HG03139 (cell line): ENCODE data around the gene EFCAB12.

ENCODE experiments used
- ATAC-seq: cut with Tn5 transposase; IDR thresholded peaks from one replicate; pipeline ENCODE4 v1.9.1; 2021; ENCODE audit not compliant: unreplicated experiment

EFCAB12 gene

DNA sequence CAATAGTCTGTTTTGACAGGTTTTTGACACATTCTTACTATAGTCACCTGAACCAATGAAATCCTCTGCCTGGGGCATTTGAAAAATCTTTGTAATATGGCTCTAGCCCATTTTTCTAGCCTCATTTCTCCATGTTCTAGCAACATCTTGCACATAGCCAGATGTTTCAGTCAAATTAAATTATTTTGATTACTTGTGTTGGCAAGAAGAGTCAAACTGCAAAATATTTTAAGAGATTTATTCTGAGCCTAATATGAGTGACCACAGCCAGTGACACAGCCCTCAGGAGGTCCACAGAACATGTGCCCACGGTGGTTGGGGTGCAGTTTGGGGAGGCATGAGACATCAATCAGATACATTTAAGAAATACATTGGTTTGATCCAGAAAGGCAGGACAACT, 18.5 kb upstream of the EFCAB12 start:
- no peak for ATAC-seq

DNA sequence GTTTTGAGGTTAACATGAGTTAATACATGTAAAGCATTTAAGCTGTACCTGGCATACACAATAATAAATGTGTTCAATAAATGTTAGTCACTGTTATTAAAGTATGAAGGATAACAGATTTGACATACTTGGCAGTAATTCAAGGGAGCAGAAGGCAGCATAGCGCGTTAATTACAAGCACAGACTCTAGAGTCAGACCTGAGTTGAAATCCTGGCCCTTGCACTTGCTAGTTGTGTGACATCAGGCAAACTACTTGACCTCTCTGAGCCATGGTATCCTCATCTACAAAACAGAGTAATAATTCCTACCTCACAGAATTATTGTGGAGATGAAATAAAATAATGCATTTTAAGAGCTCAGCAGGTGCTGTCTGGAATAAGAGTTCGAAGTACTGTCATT, 17.0 kb upstream of the EFCAB12 start:
- no peak for ATAC-seq

DNA sequence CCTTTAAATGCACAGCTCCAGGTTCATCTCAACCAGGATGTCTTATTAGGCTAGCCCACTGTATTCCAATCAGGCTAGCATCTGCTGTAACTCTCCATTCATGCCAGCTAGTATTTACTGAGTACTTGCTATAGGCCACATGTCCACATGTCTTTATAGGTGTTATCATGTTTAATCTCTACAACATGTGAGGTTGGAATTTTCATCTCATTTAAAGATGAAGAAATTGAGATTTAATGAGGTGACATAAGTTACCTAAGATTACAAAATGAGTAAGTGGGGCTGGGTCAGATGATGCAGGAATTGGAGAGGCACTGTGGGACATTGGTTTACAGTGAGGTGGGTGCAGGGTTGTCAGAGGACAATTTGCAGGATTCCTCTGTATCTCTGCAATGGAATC, 14.5 kb upstream of the EFCAB12 start:
- ATAC-seq = no peak

DNA sequence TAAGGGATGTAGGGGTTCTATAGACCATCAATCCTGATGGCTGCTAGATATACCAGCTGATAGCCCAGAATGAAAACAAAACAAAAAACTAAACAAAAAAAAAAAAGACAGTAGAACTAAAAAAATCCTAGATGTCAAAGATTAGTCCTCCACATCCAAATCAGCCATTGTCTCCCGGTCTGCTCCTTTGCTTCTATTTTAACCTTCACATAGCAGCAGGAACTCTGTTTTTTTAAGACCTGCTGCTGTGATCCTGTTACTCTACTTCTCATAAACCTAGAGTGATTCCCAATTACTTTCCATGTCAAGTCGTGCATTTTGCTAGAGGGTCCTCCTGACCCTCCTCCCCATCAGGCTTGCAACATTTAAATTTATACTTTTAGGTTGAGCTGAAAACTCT, 14.1 kb upstream of the EFCAB12 start:
- ATAC-seq = no peak

DNA sequence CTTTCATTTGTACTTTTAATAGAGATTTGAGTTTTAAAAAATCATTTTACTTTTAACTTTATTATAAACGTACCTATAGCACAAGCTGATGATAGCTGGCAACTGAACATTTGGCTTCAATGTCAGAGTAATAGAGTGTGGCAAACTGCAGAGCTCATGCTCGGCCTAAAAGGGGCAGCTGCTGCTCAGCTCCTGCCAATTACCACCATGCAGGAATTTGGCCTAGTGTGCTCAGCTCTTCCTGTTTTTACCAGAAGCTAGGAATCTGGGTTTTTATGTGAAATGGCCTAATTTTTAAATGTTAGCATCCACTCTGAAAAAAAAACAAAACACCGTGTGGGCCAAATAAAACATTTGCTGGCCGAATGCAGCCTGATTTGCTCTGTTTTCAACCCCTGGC, 13.3 kb upstream of the EFCAB12 start:
- ATAC-seq = no peak

DNA sequence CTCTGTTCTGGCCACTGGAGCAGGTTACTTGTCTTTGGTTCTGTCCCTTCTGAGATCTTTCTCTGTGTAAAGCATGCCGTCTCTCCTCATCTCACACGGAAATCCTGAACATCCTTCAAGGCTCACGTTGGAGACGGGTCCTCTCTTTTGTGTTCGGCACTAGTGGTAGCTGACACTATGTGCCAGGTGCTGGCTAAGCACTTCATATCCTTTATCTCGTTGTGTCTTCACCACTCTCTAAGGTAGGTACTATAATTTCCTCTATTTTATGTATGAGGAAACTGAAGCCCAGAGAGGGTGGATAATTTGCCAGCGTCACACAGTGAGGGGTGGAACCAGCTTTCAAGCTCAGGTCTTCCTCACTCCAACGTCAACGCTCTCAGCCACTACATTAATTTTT, 12.8 kb upstream of the EFCAB12 start:
- ATAC-seq = no peak

DNA sequence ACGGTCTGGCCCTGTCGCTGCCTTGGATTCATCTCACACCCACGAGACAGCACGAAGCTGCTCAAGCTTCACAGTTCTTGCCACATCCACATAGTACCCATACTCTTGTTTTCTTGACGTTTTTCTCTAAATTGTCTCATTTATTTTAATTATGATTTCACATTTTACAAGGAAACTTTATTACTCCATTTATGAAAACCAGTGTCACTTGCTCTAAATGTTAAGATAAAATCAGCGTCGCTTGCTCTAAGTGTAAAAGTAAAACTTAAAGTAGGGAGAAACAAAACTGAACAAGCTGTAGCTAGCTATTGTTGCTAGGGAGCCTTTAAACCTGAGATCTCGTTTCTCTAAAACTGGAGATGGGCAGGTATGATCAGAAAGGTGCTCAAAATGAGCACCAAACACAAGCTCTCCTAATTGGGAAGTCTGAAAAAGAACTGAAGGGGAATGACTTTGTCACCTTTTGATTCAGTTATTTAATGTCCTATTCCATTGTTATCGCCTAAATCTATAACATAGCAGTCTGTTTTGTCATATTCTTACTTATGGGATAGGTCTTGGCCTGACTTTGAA, 12.3 kb upstream of the EFCAB12 start:
- ATAC-seq = no peak

DNA sequence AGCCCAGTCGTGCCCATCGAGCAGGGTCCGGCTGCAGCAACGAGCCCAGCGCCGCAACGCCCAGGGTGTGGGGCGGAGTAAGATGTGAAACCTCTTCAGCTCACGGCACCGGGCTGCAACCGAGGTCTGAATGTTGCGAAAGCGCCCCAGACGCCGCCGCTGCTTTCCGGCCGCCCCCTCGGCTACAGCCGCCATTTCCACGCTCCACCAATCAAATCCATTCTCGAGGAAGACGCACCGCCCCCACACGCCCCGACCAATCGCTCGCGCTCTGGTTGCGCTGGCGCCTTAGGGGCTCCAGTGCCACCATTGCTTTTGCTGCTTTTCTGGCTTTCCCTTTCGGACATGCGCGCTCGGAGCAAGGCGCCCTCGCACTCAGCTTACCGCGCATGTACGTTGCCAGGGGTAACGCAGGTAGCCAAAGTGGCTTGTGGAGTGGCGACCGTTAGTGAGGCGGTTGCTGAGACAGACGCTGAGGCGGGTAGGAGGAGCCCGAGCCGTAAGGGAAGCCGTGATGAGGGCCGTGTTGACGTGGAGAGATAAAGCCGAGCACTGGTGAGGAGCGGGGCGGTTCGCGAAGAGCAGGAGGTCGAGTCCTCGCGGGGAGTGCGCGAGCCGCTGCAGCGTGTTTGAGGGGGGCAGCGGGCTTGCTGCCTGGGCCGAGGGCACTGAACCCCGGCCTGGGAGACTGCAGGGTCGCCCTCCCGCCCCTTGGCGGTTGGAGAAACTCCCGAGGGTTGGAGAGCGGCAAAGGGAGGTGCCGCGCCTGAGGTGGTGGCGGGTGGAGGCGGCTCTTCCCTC, 11.6 kb upstream of the EFCAB12 start, which contains the start of the genes IFT122 and MBD4:
Gene IFT122 (plus strand): TSS at position 408 of the 801 bp plus-strand sequence. CDS start 107 bp downstream, at position 515.
Gene MBD4 (minus strand): TSS at position 132 of the 801 bp plus-strand sequence. CDS start 115 bp downstream, at position 17.
- ATAC-seq = peak; percentile 82

DNA sequence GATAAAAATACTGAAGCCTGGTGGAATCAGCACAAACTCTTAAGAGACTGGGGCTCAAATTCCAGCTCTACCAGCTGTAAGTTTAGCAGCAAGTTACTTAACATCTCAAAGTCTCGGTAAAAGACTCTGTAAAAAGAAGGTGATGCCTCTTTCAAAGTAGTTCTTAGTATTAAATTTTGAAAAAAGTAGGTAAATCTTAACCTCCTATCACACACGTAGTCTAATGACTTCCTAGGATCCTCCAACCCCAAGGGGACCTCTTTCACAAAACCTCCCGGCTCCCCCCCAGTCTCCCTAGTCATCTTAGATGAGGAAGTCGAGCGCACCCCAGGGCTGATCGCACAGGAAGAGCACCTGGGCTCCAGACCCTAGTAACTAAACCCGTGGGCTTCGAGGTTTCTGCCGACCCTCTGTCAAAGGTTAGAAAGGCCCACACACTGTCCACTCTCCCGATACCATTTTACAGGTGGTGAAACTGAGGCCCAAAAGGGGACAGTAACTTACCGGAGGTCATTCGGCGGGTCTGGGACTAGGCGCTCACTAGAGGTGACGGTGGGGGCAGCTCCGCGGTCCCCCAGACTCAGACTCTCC, 10.9 kb upstream of the EFCAB12 start:
- ATAC-seq = no peak

DNA sequence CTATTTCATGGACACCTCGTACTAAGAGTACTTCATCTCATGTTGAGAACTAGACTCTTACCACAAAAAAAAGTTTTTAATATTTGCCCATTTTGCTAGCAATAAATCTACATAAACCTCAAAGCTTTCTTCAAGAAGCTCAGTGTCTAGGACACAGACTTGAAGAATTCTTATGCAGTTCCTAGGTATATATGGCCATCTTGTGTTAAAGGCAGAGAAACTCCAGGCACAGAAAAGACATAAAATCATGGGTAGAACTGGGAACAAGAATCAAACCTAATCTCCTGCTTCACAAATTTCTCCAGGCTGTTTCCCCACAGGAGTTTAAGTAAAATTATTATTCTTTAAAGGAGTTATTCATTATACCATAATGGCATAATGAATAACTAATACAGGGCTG, 6.9 kb upstream of the EFCAB12 start:
- ATAC-seq = no peak

DNA sequence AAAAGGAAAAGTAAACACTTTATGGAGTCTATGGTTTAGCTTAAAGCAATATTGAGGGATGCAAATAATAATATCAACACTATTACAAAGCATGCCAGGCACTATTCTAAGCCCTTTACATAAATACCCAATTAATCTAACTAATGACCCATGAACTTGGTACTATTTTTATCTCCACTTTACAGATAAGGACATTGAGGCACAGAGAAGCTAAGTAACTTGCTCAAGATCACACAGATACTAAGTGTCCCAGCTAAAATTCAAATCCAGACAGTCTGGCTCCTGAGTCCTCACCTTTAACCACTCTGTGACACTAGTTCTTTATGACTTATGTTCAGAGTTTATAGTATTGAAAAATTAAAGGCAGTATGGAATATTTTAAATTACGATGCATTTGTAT, 5.7 kb upstream of the EFCAB12 start:
- ATAC-seq = no peak

DNA sequence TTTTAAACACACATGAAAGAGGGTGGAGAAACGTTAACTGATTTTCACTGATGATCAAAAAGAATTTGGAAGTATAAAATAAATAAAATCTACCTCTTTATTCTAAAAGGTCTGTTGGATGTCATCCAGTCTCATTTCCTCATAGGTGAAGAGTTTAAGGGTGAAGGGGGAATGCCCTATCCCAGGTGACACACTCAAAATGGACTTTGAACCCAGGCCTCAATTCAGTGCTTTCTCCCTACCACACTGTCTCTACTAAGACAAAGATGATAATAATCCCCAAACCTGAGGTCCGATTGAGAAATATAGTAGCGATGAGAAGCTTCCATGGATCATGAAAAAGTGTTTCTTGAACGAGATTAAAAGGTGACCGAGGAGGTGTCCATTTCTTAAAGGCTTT, 5.1 kb upstream of the EFCAB12 start:
- no peak for ATAC-seq

DNA sequence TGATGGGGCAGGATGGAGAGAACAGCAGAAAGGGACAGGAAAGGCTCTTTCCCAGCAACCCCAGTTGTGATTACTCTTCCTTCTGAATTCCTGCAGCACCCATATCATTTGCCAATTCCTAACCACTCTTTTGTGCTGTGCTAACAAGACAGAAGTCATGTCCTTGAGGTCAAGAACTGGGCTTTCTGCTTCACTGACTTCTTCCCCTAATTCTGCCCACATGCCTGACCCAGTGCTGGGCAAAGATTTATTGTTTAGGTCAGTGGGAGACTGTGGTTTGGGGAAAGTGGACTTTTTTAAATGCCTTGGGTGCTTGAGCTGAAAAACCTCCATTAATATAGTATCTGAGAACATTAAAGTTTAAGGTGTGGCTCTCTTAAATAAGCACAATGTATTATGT, 4.2 kb upstream of the EFCAB12 start:
- no peak for ATAC-seq

DNA sequence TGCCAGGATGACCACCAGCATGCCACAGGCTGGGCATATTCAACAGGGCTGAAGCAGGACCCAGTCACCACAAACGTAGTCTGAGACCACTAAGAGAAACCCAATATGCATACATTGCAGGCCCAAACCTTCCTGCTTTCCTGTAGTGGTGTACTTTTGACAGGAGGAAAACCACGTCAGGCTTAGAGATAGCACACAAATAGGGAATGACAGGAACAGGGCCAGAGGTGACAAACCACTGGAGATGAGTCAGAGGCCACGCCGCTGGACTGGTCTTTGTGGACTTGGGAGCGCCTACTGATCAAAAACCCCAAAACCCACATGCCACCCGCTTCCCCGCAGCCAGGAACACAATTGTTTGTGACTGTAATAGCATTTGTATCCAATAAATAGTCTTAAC, 3.6 kb upstream of the EFCAB12 start:
- ATAC-seq = no peak

DNA sequence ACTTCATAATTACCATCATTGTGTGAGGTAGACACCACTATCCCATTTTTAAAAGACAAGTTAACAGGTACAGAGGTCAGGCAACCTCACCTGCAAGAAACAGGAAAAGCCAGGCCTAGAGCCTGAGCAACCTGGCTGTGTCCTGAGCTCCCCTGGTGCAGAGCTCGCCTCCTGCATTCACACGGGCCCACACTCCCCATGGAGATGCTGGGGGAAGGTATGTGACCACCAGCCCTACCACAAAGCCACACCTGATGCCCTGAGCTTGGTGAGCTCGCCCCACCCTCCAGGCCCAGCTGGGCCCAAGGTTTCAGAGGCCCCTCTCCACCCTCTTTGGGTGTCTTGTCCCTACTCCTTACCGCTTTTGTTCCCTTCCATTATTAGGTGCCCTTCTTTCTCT, 1.2 kb upstream of the EFCAB12 start:
- no peak for ATAC-seq

DNA sequence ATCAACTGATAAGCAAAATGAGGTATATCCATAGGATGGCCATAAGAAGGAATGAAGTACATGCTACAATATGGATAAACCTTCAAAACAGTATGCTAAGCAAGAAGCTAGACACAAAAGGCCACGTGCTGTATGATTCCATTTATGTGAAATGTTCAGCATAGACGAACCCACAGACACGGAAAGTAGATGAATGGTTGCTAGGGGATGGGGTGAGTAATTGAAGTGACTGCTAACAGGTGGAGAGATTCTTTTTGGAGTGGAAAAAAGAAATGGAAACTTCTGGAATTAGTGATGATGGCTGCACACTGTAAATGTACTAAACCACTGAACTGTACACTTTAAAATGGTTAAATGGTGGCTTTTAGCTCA, 630 bp upstream of the EFCAB12 start:
- ATAC-seq = no peak

DNA sequence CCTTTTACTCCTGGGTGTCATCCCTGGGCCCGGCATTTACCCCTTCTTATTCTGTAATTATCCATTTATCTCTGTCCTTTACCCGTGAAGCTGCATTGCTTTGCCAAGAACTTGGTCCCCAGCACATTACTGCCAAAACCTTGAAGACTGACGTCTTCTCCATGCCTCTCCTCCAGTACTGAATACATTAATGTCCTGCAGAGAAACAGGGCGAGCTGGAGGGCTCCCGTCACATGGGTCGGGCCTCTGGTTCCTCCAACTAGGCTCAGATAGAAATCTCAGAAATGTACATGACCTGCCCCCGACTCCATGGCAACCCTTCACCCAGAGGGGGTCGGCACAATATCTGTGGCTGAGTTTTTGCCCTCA, 445 bp downstream of the EFCAB12 start:
- no peak for ATAC-seq

DNA sequence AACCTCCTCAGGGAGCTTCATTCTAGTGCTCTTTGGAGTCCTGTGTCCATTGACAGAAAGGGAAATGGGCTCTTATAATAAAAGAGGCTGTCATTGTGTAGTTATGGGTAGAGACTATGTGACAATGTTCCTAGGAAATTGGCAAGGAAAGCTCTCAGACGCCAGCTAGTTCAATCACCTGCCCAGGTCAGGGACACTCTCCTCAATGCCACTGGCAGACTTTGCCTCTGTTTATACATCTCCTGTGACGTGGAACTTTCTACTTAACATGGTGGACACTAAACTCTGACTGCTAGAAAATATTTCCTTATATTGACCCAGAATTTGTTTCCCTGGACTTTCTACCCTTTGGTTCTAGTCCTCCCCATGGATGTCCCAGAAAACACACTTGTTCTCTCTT, 2.8 kb downstream of the EFCAB12 start:
- ATAC-seq = no peak

DNA sequence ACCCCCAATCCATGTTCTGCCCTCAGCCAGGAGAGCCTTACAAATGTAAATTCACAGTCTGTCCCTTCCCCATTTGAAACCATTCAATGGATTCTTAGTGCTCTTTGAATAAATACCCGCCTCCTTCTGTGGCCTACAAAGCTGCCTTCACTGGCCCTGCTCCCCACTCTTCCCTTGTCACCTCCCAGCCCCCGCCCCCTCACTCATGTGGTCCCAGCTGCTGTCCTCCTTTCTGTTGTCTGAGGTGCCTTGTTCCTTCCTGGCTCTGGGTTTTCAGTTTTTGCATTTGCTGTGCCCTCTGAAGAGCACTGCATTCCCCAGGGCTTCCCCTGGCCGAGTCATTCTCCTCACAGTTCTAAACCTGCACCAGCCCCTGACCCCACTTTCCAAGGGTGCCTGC, 3.2 kb downstream of the EFCAB12 start:
- ATAC-seq = no peak

DNA sequence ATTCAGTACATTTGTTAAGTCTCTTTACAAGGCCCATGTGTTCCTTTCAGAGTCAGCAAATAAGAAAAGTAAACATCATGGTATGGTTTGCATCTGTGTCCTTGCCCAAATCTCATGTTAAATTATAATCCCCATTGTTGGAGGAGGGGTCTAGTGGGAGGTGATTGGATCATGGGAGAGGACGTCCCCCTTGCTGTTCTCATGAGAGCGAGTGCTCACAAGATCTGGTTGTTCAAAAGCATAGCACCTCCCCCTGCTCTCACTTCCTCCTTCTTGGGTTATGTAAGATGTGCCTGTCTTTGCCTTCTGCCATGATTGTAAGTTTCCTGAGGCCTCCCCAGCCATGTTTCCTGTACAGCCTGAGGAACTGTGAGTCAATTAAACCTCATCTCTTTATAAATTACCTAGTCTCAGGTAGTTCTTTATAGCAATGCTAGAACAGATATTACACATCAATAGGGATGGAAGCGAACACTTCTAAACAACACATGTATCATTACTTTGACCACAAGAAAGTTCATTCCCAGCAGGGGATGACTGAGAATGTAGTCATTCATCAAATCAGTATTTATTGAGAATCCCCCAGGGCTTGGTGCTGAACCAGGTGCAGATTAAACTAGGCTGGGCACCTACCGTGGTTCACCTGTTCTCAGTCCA, 4.1 kb downstream of the EFCAB12 start:
- no peak for ATAC-seq

DNA sequence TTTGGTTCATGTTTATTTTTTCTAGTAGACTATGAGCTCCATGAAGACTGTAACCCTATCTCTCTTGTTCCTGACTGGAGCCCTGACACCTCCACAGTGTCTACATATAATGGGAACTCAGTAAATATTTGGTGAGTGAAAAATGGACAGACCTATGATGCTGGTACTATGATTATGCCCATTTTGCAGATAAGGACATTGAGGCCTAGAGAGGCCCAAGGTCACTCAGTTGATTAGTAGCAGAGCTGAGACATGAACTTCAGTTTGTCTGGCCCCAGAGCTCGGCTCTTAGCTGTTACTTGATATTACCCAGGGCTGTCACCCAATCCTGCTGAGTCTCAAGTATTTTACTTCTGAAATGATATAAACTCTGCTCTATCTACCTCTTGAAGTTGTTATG, 5.5 kb downstream of the EFCAB12 start:
- no peak for ATAC-seq
